ENCODE data around the gene ATP8A1. TPM values are rescaled to one million over a fixed set of nuclear protein-coding genes. Genes with fewer than 3 reads are reported as not detected.
A peak's percentile ranks its signal among the peaks of the same experiment; 100 is the strongest.

ATP8A1 gene
- polyA plus RNA-seq, 1 donor, result 4.6 TPM

DNA sequence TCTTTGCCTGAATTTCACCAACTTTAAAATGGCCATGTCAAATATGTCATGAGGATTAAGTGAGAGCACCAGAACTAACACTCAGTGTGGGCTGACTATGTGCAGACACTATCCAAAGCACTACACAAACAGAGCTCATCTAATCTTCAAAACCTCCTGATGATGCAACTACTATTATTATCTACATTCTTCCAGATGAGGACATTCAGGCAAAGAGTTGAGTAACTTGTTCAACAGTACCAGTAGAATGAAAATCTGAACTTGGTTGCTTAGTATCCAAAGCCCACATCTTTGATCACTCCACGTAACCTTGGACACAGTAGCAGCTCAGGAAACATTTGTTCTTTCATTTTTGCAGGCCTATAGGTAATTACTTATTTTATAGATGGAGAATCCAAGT is 90.1 kb downstream of the ATP8A1 start:
- DNase-seq, result no peak

DNA sequence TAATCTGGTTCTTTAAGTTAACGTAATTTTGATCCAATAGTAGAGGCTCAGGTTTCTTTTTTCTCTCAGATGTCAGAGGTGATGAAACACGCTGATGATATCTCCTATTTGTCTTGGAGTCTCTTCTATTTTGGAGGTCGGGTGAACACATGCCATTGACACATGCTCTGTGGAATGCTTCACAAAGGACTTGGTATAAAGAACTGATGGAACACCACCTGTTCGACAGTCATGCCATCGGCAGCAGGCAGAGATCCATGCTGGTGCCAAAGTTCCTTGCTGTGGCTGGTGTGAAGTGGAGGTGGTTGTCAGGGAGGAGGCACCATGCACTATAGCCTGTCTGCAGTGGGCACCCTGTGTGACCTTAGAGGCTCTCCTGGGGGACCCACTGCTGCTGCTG is 94.9 kb downstream of the ATP8A1 start:
- DNase-seq, result no peak

DNA sequence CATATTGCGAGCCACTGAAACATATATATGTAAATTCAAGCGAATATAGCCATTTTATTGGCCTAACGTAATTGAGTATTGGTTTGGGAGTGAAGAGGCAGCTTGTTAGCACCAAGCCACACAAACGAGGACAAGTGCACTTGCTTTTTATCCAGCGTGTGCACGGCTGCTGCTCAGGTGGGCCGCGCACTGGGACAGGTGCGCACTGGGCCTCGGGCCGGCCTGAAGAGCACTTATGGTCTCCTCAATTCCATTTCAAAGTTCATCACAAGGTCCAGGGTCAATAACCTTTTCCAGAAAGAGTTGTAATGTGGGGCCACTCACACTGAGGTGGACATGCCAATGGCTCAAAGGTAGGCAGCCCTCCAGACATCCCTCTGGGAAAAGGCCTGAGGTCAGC is 95.9 kb downstream of the ATP8A1 start:
- no peak for DNase-seq

DNA sequence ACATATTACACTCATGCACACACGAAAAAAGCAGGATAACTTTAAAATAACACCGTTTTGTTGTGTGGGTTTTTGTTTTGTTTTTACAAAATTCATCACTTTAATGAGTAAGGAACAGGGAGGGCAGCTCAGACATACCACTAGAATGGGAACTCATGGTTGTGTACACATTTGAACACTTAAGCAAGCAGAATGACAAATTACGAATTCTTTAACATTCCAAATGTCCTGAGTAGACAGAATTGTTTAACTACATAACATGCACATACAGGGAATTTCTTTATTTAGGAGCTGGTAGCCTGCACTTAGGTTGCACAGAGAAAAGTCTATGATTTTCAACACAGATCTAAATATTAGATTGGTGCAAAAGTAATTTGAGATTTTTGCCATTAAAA is 96.4 kb downstream of the ATP8A1 start:
- DNase-seq, result no peak

DNA sequence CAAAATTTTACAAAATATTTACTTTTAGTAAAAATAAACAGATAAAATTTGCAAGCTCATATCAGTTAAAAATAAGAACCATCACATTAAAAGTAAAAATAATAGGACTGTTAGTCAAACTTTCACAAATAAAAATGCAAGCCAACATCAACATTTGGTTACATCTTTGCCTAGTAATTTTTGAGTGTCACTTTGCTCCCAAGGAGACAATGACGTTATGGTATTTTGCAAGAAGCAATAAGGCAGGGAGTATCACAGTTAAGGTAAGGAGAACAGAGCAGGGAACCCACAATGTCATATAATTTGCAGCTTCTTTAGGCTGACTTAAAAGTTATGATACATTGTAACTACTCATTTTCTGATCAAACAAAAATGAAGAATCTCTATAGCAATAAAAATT is 98.7 kb downstream of the ATP8A1 start:
- DNase-seq, result no peak

DNA sequence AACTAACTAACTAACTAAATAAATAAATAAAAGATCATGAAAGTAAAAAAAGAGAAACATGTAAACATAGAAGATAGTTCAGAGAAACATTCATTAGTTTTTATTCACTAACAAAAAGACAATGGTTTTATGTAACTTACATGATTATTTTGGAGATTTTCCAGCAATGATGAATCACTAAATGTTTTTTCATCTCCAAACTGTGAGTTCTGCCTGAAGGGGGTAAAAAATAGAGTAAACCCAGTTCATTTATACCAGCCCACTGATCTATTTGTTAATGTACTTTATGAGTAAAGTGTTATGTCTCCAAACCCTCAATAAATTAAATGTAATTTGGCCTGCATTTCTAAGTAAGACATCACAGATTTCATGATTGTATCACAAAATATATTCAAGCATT is 101.1 kb downstream of the ATP8A1 start:
- no peak for DNase-seq

DNA sequence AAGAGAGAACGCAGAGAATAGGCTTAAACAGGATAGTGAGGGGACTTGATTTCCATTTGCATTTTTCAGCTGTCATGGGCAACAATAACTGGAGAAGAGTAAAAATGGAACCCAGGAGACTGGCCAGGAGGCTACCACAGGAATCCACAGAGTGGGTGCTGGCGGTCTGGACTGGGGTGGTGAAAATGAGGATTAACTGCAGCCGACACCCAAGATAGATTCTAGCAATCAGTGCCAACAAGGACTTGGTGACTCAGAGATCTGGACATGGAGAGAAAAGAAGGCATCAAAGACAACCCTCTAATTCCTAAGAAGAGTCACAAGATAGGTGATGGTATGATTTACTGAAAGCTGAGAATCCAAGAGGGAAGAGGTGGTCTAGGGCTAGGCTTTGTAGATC is 102.8 kb downstream of the ATP8A1 start:
- DNase-seq, result no peak

DNA sequence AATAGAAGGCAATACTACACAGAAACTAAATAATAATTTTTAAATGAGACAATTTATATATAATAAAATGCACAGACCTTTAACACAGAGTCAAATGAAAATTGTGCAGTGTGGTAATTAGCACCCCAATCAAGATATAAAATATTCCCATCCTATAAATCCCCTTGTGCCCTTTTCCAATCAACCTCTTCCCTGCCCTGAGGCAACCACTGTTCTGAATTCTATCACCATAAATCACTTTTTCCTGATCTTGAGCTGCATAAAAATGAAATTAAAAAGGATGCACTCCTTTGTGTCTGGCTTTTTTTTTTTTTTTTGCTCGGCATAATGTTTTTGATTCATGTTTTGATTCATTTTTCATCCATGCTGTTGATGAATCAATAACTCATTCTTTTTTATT is 107.0 kb downstream of the ATP8A1 start:
- DNase-seq, result no peak

DNA sequence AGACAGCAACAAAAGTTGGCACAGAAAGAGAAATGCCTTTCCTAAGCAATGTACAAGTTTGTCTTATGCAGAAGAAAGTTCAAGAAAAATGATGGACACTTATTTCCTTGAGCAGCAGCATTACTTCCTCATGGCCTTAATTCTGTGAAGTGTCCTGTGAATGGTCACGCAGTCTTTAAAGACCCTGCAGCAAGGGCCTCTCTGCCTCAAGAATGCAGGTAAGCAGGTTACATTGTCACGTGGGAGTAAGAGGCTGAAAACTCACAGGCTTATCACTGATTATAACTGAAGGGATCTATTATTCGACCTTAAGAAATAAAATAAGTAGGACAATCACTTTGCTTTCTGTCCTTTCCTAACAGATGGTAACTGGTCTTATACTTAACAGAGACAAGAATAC is 109.1 kb downstream of the ATP8A1 start:
- DNase-seq, result no peak

DNA sequence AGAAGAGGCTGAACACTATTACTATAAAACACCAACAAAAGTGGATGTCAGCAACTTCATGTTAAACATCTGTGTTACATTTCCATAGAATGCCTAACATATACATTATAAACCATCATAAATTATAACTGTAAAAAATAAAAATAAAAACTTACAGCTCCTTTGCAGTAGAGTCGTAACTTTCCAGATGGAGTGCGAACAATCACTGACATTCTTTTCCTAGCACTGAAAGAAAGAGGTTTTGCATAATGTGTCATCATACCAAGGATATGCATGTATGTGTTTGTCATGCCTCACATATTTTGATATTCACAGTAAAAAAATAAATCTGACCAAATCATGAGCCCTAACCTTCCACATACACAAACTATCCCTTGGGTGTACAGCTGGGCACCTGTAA is 113.1 kb downstream of the ATP8A1 start:
- no peak for DNase-seq

DNA sequence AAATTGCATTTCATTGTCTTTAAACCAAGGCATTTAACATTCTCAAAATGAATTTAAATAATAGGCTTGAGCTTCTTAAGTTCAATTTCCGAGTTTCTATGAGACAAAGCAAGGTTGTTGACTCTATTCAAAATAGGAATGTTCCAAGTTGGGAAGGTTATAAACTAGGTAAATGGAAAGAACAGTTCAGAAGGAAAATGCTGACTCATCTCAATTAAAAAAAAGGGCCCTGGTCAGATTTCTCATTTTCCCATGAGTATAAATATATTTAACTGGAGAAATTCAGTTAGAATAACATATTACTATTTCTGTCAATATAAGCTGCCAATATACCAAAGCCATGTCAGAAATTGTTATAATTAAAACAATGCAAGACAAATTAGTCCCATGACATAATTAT is 113.8 kb downstream of the ATP8A1 start:
- DNase-seq, result no peak

DNA sequence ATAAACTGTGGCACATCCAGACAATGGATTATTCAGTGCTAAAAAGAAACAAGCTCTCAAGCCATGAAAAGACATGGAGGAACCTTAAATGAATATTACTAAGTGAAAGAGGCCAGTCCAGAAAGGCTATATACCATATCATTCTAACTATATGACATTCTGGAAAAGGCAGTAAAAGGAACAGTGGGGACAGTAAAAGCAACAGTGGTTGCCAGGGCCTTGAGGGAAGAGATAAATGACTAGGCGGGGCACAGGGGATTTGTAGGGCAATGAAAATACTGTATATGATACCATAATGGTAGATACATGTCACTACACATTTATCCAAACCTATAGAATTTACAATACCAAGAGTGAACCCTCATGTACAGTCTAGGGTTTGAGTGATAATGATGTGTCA is 115.3 kb downstream of the ATP8A1 start:
- DNase-seq, result no peak

DNA sequence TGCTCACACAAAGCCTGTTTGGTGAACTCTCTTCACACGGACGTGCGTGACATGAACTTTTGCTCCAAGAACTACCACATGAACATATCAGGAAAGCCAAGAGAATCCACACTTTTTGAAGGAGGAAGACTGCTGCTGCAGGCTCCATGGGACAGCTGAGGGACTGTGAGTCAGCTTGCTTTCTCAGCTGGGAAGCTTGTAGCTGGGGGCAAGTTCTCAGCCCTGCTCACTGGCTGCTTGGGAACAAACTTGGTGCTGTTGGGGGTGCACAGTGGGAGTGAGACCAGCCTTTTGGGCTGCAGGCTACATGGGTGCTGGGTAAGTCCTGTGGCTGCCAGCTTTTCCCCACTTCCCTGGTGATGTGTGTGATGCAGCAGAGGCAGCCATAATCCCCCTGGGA is 123.9 kb downstream of the ATP8A1 start:
- no peak for DNase-seq

DNA sequence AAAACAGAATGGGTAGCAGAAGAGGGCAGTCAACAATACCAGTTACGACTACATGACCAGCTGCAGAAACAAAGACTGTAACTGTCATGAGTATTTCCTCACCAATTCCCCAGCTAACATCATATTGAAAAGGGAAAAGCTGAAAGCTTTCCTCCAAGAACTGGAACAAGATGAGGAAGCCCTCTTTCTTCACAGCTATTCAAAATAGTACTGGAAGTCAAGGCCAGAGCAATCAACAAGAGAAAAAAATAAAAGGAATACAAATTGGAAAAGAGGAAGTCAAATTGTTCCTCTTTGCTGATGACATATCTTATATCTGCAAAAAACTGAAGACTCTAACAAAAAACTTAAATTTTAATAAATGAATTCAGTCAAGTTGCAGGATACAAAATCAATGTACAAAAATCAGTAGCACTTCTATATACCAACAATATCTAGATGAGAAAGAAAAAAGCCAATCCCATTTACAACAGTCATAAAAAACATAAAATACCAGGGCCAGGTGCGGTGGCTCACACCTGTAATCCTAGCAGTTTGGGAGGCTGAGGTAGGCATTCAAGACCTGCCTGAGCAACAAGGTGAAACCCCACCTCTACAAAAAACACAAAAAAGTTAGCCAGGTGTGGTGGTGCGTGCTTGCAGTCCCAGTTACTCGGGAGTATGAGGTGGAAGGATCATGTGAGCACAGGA is 125.4 kb downstream of the ATP8A1 start:
- no peak for DNase-seq

DNA sequence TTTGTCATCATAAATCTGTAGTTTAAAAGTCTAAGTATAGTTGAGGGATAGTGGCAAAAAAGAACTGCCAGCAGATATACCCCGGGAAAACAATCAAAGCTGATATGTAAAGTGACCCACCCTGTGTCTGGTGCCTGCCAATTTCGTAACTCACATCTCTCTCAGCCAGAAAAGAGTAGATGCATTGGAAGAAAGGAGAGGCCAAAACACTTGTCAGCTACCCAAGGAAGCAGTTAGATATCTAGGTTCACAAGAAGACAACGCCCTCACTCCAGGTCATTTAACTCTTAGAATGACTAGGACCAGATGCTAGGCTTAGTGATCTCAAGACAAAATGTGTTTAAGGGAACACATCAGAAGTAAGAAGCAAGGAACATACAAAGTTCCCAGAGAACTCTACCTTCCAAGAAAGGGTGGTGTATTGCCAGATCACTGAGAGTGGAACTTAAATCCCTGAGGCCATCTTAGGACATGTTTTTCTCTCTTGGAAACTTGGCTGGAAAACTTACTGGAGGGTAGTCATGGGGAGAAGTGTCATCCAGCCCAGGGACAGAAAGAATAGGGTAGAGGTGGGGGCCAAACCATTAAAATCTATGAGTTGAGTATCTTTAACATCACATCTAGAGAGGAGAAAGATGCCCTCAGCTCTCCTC is 133.7 kb downstream of the ATP8A1 start:
- DNase-seq, result no peak

DNA sequence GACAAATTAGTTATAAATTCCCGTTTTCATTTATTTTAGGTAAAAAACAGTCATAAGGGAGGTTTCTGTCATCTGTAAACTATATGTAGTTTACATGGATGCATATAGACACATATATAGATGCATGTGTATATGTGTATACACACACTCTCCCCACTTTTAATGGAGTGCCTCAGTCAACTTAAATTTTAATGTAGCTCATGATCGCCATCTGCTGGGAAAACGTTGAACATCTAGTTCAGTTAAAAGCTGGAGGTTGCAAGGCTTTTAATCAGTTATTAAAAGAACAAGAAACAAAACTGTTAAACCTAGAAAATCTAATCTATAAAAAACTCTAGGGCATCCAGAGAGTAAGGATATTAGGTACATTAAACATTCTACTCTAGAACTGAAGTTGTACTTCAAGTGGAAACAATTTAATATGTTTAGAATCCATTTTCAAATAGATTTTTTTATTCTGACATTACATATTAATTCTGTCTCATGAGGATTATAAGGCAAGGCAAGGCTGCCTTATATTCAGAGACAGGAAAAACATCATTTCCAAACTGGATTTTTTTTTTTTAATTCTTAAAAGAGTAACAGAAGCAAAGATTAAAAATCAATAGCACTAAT is 137.0 kb downstream of the ATP8A1 start:
- DNase-seq, result peak; percentile 65

DNA sequence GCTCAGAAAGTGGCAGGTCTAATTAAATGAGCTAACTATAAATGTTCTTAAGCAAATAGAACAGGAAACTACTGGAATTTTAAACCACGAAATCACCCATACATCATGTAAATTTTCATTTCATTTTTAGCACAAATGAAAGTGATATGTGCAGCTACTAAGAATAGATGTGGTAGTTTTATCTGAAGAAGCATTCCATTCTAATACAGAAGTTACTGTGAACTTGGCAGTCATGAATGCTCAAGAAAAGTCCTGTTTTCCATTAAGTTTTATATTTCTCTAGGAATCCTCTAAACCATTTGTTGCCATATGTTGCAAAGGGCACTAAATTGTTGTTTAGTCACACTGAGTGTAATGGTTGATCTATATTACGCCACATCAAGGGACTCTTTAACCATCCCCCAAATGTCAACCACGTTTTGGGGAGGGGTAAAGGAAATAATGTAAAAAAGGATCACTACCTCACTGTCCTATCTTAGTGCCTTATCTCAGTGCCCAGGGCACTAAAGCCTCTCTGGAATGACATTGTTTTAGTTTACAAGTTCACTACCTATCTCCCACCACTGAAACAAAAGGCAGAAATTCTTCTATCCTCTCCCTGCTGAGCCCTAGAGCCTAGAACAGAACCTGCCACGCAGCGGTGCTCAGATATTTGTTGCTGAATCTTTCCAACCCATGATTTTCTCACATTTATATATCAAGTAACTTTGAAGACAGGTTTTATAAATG is 141.6 kb downstream of the ATP8A1 start:
- DNase-seq, result no peak

DNA sequence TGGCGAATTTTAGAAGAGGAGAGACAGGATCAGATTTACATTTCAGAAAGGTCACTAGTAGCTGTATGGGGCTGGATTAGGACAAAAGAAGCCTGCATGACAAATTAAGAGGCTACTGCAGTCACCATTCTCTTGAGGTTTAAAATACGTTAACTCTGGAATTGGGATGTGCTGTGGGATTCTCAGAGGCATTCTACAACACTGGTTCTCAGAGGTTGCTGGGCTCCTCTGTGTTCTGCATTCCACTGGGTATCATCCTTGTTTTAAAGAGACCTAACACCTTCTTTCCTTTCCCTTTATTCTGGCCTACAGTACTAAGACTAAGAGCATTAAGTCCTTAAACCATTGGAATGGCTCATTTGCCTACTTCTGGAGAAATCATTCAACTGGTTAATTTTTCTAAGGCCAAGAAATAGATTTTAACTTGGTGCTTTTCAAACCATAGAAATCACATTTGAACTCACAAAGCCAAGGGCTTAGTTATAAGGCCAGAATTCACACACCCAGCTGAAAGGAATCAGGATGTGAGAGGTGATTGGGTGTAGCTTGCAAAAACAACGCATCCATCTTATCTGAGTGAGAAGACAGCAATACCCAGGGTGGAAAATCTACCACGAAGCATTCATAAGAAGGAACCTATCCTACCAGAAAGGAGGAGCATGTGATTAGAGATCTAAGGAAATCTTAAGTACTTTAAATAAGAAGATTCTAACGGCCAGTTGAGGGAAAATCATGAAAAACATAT is 143.0 kb downstream of the ATP8A1 start:
- DNase-seq, result no peak

DNA sequence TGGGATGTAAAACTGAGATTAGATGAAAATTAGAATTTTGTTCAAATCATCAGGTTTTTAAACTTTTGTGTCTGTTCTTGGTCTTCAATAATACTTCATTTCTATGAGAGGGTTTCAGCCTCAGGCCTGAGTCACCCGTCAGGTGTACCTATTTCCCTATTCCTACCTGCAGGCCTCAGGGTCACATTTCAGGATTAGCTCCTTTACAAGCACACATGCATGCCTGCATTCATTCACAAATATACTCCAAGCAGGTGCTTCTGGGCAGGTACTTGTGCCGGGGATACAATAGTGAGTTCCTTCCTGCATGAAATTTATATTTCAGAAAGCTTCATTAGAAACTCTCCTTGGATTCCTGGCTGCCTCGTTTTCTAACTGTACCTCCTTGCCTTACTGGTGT is 144.7 kb downstream of the ATP8A1 start:
- DNase-seq, result no peak

DNA sequence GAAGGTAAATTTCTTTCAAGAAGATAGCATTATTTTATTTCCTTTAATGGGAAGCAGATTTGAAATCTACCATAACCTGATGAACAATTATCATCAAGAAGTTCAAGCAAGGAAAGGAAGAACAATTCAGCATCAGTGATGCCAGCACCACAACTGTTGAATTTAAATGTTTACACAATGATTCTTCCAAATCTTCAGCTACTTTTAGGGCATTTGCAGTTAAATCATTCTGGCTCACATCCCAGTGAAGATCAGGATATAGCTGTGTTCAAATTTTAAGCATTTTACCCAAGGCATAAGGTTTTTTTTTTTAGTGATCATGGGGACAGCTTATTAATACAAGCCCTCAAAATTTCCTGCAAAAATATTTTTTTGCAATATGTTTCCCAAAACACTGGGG is 146.7 kb downstream of the ATP8A1 start:
- DNase-seq, result no peak

DNA sequence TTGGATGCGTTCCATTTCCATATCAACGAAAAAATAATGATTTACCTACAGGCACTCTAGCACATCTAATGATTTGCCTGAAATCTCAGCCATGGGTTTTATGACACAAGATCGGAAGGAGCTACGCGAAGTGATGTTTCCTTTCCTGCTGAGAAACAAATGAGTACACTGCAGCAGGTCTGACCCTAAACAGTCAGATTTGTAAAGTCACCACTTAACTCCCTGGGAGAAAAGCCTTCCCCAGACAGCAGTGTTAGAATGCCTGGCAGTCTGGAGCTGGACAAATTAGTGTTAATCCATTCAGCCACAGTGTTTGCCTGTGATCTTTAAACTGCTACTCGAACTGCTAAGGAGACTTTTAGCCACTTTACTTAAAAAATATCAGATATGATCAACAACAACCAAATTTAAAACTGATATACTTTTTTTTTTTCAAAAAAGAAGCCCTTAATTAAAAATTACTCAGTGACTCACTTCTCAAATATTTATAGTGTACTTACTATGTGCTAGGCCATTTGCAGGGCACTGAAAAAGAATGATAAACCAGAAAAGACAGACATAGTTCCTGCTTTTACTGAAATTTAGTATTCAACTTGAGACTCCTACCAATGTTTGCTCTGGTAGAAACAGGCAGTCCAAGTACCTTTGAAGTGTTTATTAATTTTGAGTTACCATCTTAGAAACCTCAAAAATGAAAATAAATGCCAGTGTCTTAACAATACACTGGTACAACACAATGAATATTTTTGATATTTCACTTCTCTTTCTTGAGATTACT is 155.1 kb downstream of the ATP8A1 start:
- no peak for DNase-seq

DNA sequence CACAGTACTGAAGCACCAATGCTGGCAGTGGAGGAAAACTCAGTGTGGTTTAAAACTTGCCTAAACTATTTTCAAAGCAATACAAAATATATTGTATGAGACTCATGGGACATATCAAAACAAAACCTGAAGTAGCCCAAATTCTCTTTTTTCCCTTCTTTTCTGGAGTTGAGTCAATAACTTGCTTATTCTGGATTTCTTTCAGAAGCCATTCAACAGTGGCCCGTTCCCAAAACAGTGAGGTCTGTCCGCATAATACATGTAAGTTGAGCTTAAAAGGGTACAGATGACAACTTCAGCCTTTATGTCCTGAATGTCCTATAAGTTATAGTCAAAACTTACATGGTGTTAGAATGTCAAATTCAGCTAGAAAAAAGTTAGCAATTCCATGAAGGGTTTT is 158.9 kb downstream of the ATP8A1 start:
- peak; percentile 22 for DNase-seq
